PFSK-1 (cell line): ENCODE measurements around the gene OSBPL6.

Experiments
- POLR2AphosphoS5 ChIP-seq: IDR thresholded peaks from 2 replicates; pipeline ENCODE4 v1.6.1; 2012; ENCODE audit warnings: low read depth, mild to moderate bottlenecking, control low read depth, low read length, moderate library complexity
- SIN3A ChIP-seq: IDR thresholded peaks from 2 replicates; pipeline ENCODE4 v1.6.1; 2012; ENCODE audit warnings: mild to moderate bottlenecking, low read length, moderate library complexity, borderline replicate concordance; ENCODE audit not compliant: insufficient read depth
- TAF1 ChIP-seq: IDR thresholded peaks from 2 replicates; pipeline ENCODE4 v1.6.1; 2012; ENCODE audit warnings: low read length, control low read depth, borderline replicate concordance; ENCODE audit not compliant: insufficient read depth

- TF ChIP-seq POLR2AphosphoS5 = no peak
- TF ChIP-seq SIN3A = no peak
- TF ChIP-seq TAF1 = no peak
Observed at GRCh38 chr2:178420463-178420999, 226.2 kb downstream of the OSBPL6 start.
